Measurements from ENCODE around the gene CRIM1. TPM values are rescaled to one million over a fixed set of nuclear protein-coding genes. Genes with fewer than 3 reads are reported as not detected.

CRIM1 gene
- total RNA-seq, 1 donor from 2014 or later = 0.58 TPM

DNA sequence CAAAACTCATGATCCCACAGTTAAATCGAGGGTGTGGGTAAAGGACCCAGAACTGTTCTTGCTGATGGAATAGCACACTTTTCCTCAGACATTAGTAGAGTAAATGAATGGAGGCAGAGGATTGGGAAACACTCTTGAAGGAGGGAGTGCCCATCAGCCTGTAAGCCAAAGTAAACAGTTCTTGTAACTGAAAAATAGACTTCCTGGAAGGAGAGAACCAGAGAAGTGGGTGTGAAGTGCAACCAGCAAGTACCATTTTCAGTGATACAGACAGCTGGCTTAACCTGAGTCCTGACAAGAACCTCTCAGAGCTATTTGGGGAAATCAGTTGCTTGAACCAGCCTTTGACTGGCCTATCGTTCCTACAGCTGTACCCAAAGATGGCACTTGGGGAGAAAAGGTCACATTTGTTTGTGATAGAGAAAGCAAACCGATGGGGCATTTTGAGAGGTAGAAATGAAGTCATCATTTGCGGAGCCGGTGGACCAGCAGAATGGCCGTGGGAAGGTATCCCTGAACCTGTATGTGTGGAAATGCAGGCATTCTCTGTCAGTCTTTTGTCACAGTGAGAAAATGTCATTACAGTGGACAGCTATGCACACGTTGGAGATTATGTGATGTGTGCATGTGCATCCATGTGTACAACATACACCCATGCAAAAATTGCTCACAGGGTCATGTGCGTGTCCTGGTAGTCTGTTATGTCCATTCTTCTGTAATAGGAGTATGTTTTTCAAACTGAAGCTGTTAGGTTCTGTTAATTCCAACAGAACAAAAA, 17.8 kb downstream of the CRIM1 start:
- H3K36me3 Mint-ChIP-seq (ENCODE audit: low read depth) = no peaks in the 10 kb centered on the region
- TF ChIP-seq CTCF (IDR thresholded peaks at IDR 0.05) = no peak
- CTCF ChIA-PET = no interaction called here
- intact Hi-C loops (cut with micrococcal nuclease) = no loop called here
- H3K27ac Mint-ChIP-seq = no peak overlapping the region
- H3K27me3 Mint-ChIP-seq = peaks cover 2% of the 10 kb centered on the region
- no peak overlapping the region for H3K4me3 Mint-ChIP-seq
- no peak for DNase-seq
- POLR2A ChIA-PET = no interaction called here
- ATAC-seq (ENCODE audit: low read depth) = no peak
- no peaks in the 10 kb centered on the region for H3K4me1 Mint-ChIP-seq
- no peaks in the 10 kb centered on the region for H3K9me3 Mint-ChIP-seq

- DNase-seq = no peak
- Mint-ChIP-seq H3K4me3 (no peak overlapping the region), H3K4me1 (no peaks in the 10 kb centered on the region), H3K27ac (no peak overlapping the region), H3K9me3 (no peaks in the 10 kb centered on the region), H3K27me3 (peaks cover 2% of the 10 kb centered on the region), H3K36me3 (ENCODE audit: low read depth) (no peaks in the 10 kb centered on the region)
- ChIA-PET CTCF (no interaction called here), POLR2A (no interaction called here)
- intact Hi-C loops (cut with micrococcal nuclease) = no loop called here
- ATAC-seq (ENCODE audit: low read depth) = no peak
- TF ChIP-seq CTCF (IDR thresholded peaks at IDR 0.05) = no peak
These were observed 19.0 kb downstream of the CRIM1 start for GRCh38 chr2:36374585-36374984.

DNA sequence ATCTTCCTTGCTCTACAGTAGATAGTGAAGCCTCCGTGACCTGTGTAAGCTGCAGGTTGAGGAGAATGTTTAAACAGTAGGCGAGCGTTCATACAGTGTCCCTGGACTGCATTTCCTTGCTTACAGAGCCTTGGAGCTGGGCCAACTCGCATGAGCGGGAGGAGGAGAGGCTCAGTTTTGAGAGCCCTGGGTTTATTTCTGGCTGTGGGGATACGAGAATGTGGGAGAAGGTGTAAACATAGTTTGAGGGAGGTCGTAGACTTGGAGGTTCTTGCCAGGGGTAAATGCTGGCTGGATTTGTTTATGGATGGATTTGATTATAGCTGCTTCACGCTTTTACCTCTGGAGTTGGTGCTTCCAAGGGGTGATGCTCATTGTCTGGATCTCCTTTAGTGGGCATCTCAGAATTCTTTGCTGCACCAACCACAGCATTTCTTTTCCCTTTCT, 20.8 kb downstream of the CRIM1 start:
- H3K27ac Mint-ChIP-seq = no peak overlapping the region
- TF ChIP-seq CTCF (IDR thresholded peaks at IDR 0.05) = no peak

DNA sequence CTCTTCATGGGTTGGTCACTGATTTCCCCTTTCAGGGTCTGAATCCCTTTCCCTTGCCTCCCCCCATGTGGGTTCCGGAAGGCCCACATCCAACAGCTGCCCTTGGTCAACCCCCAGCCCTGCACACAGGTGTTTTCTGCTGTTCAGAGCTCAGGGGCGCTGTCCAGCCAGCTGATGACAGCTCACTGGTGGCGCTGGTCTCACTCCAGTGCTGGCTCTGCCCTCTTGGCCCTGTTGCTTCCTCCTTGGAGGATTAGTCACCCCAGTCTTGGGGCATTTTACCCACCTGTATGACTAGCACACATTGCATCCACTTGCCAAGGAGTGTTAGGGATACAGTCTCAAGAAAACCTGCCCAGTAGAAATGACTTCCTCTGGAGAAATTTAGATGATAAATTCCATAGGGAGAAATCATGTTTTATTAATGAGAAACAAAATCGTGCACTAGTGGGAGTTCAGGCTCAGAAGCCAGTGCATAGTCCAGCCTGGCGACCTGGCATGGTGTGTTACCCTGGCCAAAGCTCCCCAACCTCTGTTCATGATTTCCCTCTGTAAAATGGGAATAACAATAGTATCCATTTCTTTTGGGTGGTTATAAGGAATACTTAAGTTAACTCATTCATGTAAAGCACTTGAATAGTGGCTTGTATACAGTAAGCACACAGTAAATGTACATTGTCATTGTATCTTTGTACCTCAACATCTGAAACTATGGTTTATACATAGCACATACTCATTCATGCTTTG, 21.6 kb downstream of the CRIM1 start:
- DNase-seq (no peak), ATAC-seq (ENCODE audit: low read depth) (no peak)
- Mint-ChIP-seq H3K27me3 (peaks cover 2% of the 10 kb centered on the region), H3K36me3 (ENCODE audit: low read depth) (no peaks in the 10 kb centered on the region), H3K4me1 (no peaks in the 10 kb centered on the region), H3K9me3 (no peaks in the 10 kb centered on the region), H3K27ac (no peak overlapping the region), H3K4me3 (no peak overlapping the region)
- CTCF ChIA-PET = no interaction called here
- POLR2A ChIA-PET = no interaction called here
- TF ChIP-seq CTCF (IDR thresholded peaks at IDR 0.05) = no peak
- intact Hi-C loops (cut with micrococcal nuclease) = no loop called here

More for the DNA sequence above, 20.8 kb downstream of the CRIM1 start:
- Mint-ChIP-seq H3K4me1 (no peaks in the 10 kb centered on the region), H3K4me3 (no peak overlapping the region), H3K36me3 (ENCODE audit: low read depth) (no peaks in the 10 kb centered on the region), H3K9me3 (no peaks in the 10 kb centered on the region), H3K27me3 (peaks cover 2% of the 10 kb centered on the region)
- ATAC-seq (ENCODE audit: low read depth) = no peak
- intact Hi-C loops (cut with micrococcal nuclease) = no loop called here
- POLR2A ChIA-PET = no interaction called here
- no peak for DNase-seq
- CTCF ChIA-PET = no interaction called here

DNA sequence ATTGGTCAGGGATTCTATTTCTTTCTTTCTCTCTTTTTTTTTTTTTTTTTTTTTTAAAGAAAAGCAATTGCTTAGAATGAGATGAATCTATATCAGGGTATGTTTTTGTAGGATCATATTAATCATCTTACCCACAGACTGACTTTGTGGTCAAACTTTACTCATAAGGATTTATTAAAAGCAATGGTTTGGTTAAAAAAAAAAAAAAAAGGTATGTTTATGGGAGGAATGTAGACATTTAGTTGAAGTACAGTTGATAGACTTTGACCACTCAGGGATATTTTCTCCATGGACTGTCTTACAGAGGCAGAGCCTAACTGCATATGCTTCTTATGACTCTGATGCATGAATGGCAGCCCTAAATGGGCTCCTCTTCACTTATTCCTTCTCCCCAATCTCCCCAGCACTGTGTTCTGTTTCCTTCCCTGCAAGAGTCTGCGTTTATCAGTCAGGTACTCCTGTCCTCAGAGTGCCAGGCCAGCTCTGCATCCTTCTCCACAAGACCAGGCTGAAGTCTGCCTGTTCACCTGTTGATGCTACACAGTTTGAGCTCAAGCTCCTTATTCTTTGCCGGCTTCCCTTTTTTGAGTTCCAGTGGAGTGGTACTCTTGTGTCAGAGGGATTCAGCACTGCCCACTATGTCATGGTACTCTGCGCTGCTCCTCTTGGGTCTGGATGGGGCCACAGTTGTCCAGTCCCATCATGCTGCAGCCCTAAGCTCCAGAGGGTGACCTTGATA, 24.3 kb downstream of the CRIM1 start:
- ATAC-seq (ENCODE audit: low read depth) = no peak
- intact Hi-C loops (cut with micrococcal nuclease) = no loop called here

More for the DNA sequence above, 24.3 kb downstream of the CRIM1 start:
- POLR2A ChIA-PET = no interaction called here
- no peak for DNase-seq
- no peak overlapping the region for H3K27ac Mint-ChIP-seq
- H3K9me3 Mint-ChIP-seq = no peaks in the 10 kb centered on the region
- H3K4me3 Mint-ChIP-seq = no peak overlapping the region
- H3K27me3 Mint-ChIP-seq = peaks cover 2% of the 10 kb centered on the region
- CTCF ChIA-PET = no interaction called here
- no peak for TF ChIP-seq CTCF (IDR thresholded peaks at IDR 0.05)
- no peaks in the 10 kb centered on the region for H3K36me3 Mint-ChIP-seq (ENCODE audit: low read depth)
- no peaks in the 10 kb centered on the region for H3K4me1 Mint-ChIP-seq
